Neural cell (in vitro differentiated cells): ENCODE measurements around the gene ZNF527. TPM values are rescaled to one million over a fixed set of nuclear protein-coding genes. Genes with fewer than 3 reads are reported as not detected.
"Not testable (repeated sequence)": the region's sequence is repeated elsewhere in the genome, so short reads cannot be mapped to it uniquely, and the experiment has no call there.

Experiments used
- H2AFZ ChIP-seq: fragments of 200-600, 300-800 bp; sonication (generic), shearing (Covaris generic); 2 replicates; pipeline ENCODE4 v1.6.0; 2014; ENCODE audit warnings: low read depth, mild to moderate bottlenecking, antibody characterized with exemption, low read length, moderate library complexity
- H3F3A ChIP-seq: fragments of 200-600 bp; shearing (Covaris generic); 2 replicates; pipeline ENCODE4 v1.6.1; 2016; ENCODE audit warnings: mild to moderate bottlenecking, moderate library complexity, mixed read lengths, antibody characterized with exemption, low read length; ENCODE audit not compliant: insufficient read depth, poor library complexity, severe bottlenecking
- H3K27ac ChIP-seq: fragments of 200-600, 300-800 bp; sonication (generic), shearing (Covaris generic); 2 replicates; pipeline ENCODE4 v1.5.1; 2014; ENCODE audit warnings: mild to moderate bottlenecking, low read length, moderate library complexity
- H3K27me3 ChIP-seq: fragments of 300-800, 200-600 bp; sonication (generic), shearing (Covaris generic); 2 replicates; pipeline ENCODE4 v1.6.0; 2014; ENCODE audit warnings: mild to moderate bottlenecking, low read depth, low read length, moderate library complexity; ENCODE audit not compliant: insufficient read depth
- H3K36me3 ChIP-seq: fragments of 300-800, 200-600 bp; sonication (generic), shearing (Covaris generic); 2 replicates; pipeline ENCODE4 v1.5.1; 2014; ENCODE audit warnings: mild to moderate bottlenecking, antibody characterized with exemption, low read length, moderate library complexity; ENCODE audit not compliant: insufficient read depth
- H3K4me2 ChIP-seq: fragments of 300-800, 200-600 bp; sonication (generic), shearing (Covaris generic); 2 replicates; pipeline ENCODE4 v1.6.0; 2014; ENCODE audit warnings: mild to moderate bottlenecking, low read length
- H3K4me3 ChIP-seq: fragments of 300-800, 200-600 bp; sonication (generic), shearing (Covaris generic); 2 replicates; pipeline ENCODE4 v1.5.1; 2014; ENCODE audit warnings: mild to moderate bottlenecking, low read length, moderate library complexity
- H3K79me2 ChIP-seq: fragments of 200-600 bp; shearing (Covaris generic); replicated peaks from 2 replicates; pipeline ENCODE4 v1.6.0; 2014; ENCODE audit warnings: mild to moderate bottlenecking, low read length, moderate library complexity; ENCODE audit not compliant: insufficient read depth
- H3K9ac ChIP-seq: fragments of 300-800, 200-600 bp; sonication (generic), shearing (Covaris generic); 2 replicates; pipeline ENCODE4 v1.6.1; 2016; ENCODE audit warnings: mild to moderate bottlenecking, low read length, mixed read lengths
- H3K9me2 ChIP-seq: fragments of 200-600 bp; shearing (Covaris generic); 2 replicates; pipeline ENCODE4 v1.6.1; 2016; ENCODE audit warnings: mild to moderate bottlenecking, low read length, mixed read lengths; ENCODE audit not compliant: insufficient read depth
- H3K9me3 ChIP-seq: fragments of 200-600, 300-800 bp; sonication (generic), shearing (Covaris generic); 2 replicates; pipeline ENCODE4 v1.6.1; 2016; ENCODE audit warnings: mild to moderate bottlenecking, mixed run types, low read length, moderate library complexity, mixed read lengths
- H4K20me1 ChIP-seq: fragments of 200-600 bp; shearing (Covaris generic); 2 replicates; pipeline ENCODE4 v1.6.1; 2016; ENCODE audit warnings: mild to moderate bottlenecking, mixed run types; ENCODE audit not compliant: insufficient read depth
- EP300 ChIP-seq: fragments of 450-650 bp; conservative IDR thresholded peaks from 2 replicates; pipeline ENCODE4 v1.6.1; 2014; ENCODE audit warnings: antibody characterized with exemption, mild to moderate bottlenecking, moderate library complexity; ENCODE audit not compliant: poor library complexity, severe bottlenecking
- EZH2 ChIP-seq: fragments of 200-600, 300-800 bp; shearing (Covaris generic), sonication (generic); IDR thresholded peaks from 2 replicates; pipeline ENCODE4 v1.6.1; 2014; ENCODE audit warnings: antibody characterized with exemption, low read length, borderline replicate concordance, mild to moderate bottlenecking; ENCODE audit not compliant: insufficient read depth, poor library complexity, severe bottlenecking
- MXI1 ChIP-seq: fragments of 450-650 bp; conservative IDR thresholded peaks from 2 replicates; pipeline ENCODE4 v1.6.1; 2014; ENCODE audit warnings: antibody characterized with exemption, mild to moderate bottlenecking; ENCODE audit not compliant: poor library complexity, severe bottlenecking
- POLR2AphosphoS5 ChIP-seq: IDR thresholded peaks from 2 replicates; pipeline ENCODE4 v1.6.1; 2012
- RAD21 ChIP-seq: fragments of 450-650 bp; conservative IDR thresholded peaks from 2 replicates; pipeline ENCODE4 v1.6.1; 2014; ENCODE audit warnings: antibody characterized with exemption, mild to moderate bottlenecking, moderate library complexity
- SMC3 ChIP-seq: fragments of 450-650 bp; conservative IDR thresholded peaks from 2 replicates; pipeline ENCODE4 v1.6.1; 2014; ENCODE audit warnings: antibody characterized with exemption, mild to moderate bottlenecking, moderate library complexity; ENCODE audit not compliant: poor library complexity
- TAF1 ChIP-seq: IDR thresholded peaks from 2 replicates; pipeline ENCODE4 v1.6.1; 2012; ENCODE audit warnings: low read depth
- polyA plus RNA-seq: library from polyadenylated mRNA; depleted of rRNA; stranded (reverse); fragments of >200 nt; gene quantifications from 2 replicates; pipeline ENCODE4 v1.2.3, GENCODE V29; 2014
- TF ChIP-seq, protein P1 (sequence below): IDR thresholded peaks from 2 replicates; pipeline ENCODE4 v1.6.1; 2012; ENCODE audit warnings: borderline replicate concordance
- TF ChIP-seq, protein P2 (sequence below): fragments of 450-650 bp; IDR thresholded peaks from 2 replicates; pipeline ENCODE4 v1.5.1; 2014; ENCODE audit warnings: antibody characterized with exemption, mild to moderate bottlenecking, moderate library complexity; ENCODE audit not compliant: poor library complexity, severe bottlenecking

ZNF527 gene
- polyA plus RNA-seq, 1 donor from 2014 or later = 13.6 TPM

DNA sequence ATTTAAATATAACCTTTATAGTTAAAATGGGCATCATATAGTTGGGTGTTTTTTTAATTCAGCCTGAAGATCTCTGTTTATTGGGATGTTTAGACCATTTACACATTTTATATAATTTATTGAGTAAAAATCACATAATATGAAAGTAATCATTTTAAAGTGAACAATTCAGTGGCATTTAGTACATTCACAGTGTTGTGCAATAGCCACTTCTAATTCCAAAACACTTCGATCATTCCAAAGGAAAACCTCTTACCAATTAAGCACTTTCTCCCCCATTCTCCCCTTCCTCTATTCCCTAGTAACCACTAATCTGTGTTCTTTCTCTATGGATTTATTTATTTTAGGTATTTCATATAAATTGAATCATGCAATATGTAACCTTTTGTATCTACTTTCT is 30.2 kb downstream of the ZNF527 start:
- no peak overlapping the region for H3K9ac ChIP-seq
- H3K4me3 ChIP-seq = no peak overlapping the region
- TF ChIP-seq MXI1 (no peak), EZH2 (no peak), SMC3 (no peak), POLR2AphosphoS5 (no peak), TAF1 (no peak), EP300 (no peak), RAD21 (no peak)
- TF ChIP-seq, protein P1, sequence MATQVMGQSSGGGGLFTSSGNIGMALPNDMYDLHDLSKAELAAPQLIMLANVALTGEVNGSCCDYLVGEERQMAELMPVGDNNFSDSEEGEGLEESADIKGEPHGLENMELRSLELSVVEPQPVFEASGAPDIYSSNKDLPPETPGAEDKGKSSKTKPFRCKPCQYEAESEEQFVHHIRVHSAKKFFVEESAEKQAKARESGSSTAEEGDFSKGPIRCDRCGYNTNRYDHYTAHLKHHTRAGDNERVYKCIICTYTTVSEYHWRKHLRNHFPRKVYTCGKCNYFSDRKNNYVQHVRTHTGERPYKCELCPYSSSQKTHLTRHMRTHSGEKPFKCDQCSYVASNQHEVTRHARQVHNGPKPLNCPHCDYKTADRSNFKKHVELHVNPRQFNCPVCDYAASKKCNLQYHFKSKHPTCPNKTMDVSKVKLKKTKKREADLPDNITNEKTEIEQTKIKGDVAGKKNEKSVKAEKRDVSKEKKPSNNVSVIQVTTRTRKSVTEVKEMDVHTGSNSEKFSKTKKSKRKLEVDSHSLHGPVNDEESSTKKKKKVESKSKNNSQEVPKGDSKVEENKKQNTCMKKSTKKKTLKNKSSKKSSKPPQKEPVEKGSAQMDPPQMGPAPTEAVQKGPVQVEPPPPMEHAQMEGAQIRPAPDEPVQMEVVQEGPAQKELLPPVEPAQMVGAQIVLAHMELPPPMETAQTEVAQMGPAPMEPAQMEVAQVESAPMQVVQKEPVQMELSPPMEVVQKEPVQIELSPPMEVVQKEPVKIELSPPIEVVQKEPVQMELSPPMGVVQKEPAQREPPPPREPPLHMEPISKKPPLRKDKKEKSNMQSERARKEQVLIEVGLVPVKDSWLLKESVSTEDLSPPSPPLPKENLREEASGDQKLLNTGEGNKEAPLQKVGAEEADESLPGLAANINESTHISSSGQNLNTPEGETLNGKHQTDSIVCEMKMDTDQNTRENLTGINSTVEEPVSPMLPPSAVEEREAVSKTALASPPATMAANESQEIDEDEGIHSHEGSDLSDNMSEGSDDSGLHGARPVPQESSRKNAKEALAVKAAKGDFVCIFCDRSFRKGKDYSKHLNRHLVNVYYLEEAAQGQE = no peak
- TF ChIP-seq, protein P2, sequence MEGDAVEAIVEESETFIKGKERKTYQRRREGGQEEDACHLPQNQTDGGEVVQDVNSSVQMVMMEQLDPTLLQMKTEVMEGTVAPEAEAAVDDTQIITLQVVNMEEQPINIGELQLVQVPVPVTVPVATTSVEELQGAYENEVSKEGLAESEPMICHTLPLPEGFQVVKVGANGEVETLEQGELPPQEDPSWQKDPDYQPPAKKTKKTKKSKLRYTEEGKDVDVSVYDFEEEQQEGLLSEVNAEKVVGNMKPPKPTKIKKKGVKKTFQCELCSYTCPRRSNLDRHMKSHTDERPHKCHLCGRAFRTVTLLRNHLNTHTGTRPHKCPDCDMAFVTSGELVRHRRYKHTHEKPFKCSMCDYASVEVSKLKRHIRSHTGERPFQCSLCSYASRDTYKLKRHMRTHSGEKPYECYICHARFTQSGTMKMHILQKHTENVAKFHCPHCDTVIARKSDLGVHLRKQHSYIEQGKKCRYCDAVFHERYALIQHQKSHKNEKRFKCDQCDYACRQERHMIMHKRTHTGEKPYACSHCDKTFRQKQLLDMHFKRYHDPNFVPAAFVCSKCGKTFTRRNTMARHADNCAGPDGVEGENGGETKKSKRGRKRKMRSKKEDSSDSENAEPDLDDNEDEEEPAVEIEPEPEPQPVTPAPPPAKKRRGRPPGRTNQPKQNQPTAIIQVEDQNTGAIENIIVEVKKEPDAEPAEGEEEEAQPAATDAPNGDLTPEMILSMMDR = no peak
- no peaks in the 10 kb centered on the region for H4K20me1 ChIP-seq
- H3K79me2 ChIP-seq = no peaks in the 10 kb centered on the region
- no peak overlapping the region for H2AFZ ChIP-seq
- H3K27ac ChIP-seq = no peak overlapping the region
- no peaks in the 10 kb centered on the region for H3K27me3 ChIP-seq
- no peak overlapping the region for H3K4me2 ChIP-seq
- H3F3A ChIP-seq = no peaks in the 10 kb centered on the region
- no peaks in the 10 kb centered on the region for H3K36me3 ChIP-seq
- no peaks in the 10 kb centered on the region for H3K9me2 ChIP-seq
- H3K9me3 ChIP-seq = peaks cover 31% of the 10 kb centered on the region

DNA sequence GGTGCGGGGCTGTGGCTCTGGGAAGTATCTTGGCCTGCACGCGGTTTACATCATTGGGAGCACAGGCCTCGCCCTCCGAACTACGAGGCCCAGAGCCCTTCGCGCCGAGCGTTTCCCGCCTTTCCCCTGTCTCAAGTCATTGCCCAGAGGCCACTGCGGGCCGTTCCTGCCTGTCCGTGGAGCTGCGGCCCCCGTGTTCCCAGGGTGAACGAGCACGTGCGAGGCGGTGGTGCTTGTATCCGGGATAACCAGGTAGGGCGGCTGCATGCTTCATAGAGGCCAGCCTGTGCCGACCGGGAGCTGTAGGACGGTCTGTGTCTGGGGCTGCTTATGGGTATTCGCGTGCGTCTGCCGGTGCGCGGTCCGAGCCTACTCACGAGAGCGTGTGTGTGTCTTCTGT is 32.5 kb downstream of the ZNF527 start:
- peaks cover 32% of the 10 kb centered on the region for H3K9me3 ChIP-seq
- no peak overlapping the region for H3K4me3 ChIP-seq
- H3F3A ChIP-seq = no peaks in the 10 kb centered on the region
- no peak overlapping the region for H3K4me2 ChIP-seq
- H3K27me3 ChIP-seq = no peaks in the 10 kb centered on the region
- H2AFZ ChIP-seq = no peak overlapping the region
- TF ChIP-seq EZH2 = no peak
- no peak for TF ChIP-seq SMC3
- TF ChIP-seq, protein P2 = no peak
- TF ChIP-seq RAD21 = no peak
- no peak for TF ChIP-seq MXI1
- TF ChIP-seq POLR2AphosphoS5 = no peak
- TF ChIP-seq, protein P1 = no peak
- TF ChIP-seq TAF1 = no peak
- no peak for TF ChIP-seq EP300
- H3K36me3 ChIP-seq = no peaks in the 10 kb centered on the region
- H3K9ac ChIP-seq = no peak overlapping the region
- H3K79me2 ChIP-seq = no peaks in the 10 kb centered on the region
- H3K9me2 ChIP-seq = no peaks in the 10 kb centered on the region
- H3K27ac ChIP-seq = no peak overlapping the region
- no peaks in the 10 kb centered on the region for H4K20me1 ChIP-seq

DNA sequence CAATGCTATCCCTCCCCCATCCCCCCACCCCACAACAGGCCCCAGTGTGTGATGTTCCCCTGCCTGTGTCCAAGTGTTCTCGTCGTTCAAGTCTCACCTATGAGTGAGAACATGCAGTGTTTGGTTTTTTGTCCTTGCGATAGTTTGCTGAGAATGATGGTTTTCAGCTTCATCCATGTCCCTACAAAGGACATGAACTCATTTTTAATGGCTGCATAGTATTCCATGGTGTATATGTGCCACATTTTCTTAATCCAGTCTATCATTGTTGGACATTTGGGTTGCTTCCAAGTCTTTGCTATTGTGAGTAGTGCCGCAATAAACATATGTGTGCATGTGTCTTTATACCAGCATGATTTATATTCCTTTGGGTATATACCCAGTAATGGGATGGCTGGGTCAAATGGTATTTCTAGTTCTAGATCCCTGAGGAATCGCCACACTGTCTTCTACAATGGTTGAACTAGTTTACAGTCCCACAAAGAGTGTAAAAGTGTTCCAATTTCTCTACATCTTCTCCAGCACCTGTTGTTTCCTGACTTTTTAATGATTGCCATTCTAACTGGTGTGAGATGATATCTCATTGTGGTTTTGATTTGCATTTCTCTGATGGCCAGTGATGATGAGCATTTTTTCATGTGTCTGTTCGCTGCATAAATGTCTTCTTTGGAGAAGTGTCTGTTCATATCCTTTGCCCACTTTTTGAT is 35.4 kb downstream of the ZNF527 start:
- H3K9me2 ChIP-seq, H3K9ac ChIP-seq, H2AFZ ChIP-seq, H3K79me2 ChIP-seq, H3F3A ChIP-seq, H3K4me2 ChIP-seq, H3K27me3 ChIP-seq, H3K27ac ChIP-seq, H4K20me1 ChIP-seq, H3K4me3 ChIP-seq, H3K36me3 ChIP-seq: not testable (repeated sequence)
- peaks cover 27% of the 10 kb centered on the region for H3K9me3 ChIP-seq
